ENCODE measurements around the gene TEX48. TPM values are rescaled to one million over a fixed set of nuclear protein-coding genes. Genes with fewer than 3 reads are reported as not detected.

Gene TEX48
- total RNA-seq, 1 experiment from 2014 or later: not detected

DNA sequence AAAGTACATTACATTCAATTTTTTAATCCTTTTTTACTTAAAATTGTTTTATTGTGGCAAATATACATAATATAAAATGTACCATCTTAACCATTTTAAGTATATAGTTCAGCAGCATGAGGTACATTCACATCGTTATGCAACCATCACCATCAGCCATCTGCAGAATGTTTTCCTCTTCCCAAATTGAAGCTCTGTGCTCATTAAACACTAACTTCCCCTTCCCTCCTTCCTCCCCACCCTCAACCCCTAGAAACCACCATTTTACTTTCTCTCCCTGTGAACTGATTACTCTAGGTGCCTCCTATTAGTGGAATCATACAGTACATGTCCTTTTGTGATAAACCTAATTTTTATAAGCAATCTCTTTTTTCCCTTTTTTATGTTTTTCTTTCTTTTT, 40.0 kb downstream of the TEX48 start:
- Mint-ChIP-seq H3K27ac (ENCODE audit: unreplicated experiment) (no peak overlapping the region), H3K36me3 (ENCODE audit: insufficient read depth, unreplicated experiment) (no peaks in the 10 kb centered on the region), H3K27me3 (ENCODE audit: unreplicated experiment) (no peaks in the 10 kb centered on the region), H3K4me3 (ENCODE audit: low read depth, unreplicated experiment) (no peak overlapping the region), H3K4me1 (ENCODE audit: low read depth, unreplicated experiment) (no peaks in the 10 kb centered on the region), H3K9me3 (ENCODE audit: low read depth, unreplicated experiment) (no peaks in the 10 kb centered on the region)
- CTCF ChIA-PET: no interaction called here
- no peak for TF ChIP-seq CTCF (IDR thresholded peaks at IDR 0.05; ENCODE audit: unreplicated experiment)
- no peak for DNase-seq
- BruUV-seq (replicated peaks): no TSS peak
- intact Hi-C loops (cut with micrococcal nuclease; ENCODE audit: unreplicated experiment): no loop called here

DNA sequence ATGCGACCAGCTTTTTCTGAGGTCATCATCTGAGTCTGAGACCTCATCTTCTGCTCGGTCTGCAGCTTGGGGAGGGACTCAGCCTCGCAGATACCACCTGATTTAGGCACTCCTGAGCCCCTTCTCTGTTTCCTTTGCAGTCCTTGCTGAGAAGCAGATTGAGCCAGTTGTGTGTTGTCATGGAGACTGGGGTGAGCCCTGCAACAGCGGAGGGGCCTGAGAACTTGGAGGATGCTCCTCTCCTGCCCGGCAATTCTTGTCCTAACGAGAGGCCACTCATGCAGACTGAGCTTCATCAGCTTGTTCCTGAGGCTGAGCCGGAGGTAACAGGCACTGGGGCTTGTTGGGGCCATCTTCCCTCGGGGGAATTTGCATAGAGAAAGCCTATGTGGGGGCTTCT, 43.6 kb downstream of the TEX48 start:
- no peak overlapping the region for H3K27ac Mint-ChIP-seq (ENCODE audit: unreplicated experiment)
- no peak for DNase-seq
- no peaks in the 10 kb centered on the region for H3K4me1 Mint-ChIP-seq (ENCODE audit: low read depth, unreplicated experiment)
- no peak overlapping the region for H3K4me3 Mint-ChIP-seq (ENCODE audit: low read depth, unreplicated experiment)
- CTCF ChIA-PET: no interaction called here
- no TSS peak for BruUV-seq (replicated peaks)
- intact Hi-C loops (cut with micrococcal nuclease; ENCODE audit: unreplicated experiment): no loop called here
- H3K27me3 Mint-ChIP-seq (ENCODE audit: unreplicated experiment): no peaks in the 10 kb centered on the region
- no peaks in the 10 kb centered on the region for H3K9me3 Mint-ChIP-seq (ENCODE audit: low read depth, unreplicated experiment)
- no peaks in the 10 kb centered on the region for H3K36me3 Mint-ChIP-seq (ENCODE audit: insufficient read depth, unreplicated experiment)
- no peak for TF ChIP-seq CTCF (IDR thresholded peaks at IDR 0.05; ENCODE audit: unreplicated experiment)

DNA sequence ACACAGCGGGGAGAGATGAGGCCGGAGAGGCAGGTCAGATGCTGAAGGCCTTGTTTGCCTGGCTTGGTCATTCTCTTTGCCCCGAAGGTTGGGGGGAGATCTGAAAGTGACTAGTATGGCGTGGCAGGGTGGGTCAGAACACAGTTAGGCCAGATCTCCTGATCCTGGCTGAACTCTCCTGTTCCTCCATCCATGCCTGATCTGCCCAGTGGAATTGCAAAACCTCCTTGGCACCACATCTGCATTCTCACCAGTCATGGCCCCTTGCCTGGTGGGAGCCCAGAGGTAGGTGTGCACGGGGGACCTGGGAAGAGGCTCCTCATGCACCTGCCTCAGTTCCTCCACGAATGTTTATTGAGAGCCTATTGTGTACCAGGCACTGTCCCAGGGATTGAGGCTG, 47.6 kb downstream of the TEX48 start:
- TF ChIP-seq CTCF (IDR thresholded peaks at IDR 0.05; ENCODE audit: unreplicated experiment): no peak
- H3K27me3 Mint-ChIP-seq (ENCODE audit: unreplicated experiment): no peaks in the 10 kb centered on the region
- no peak for DNase-seq
- H3K27ac Mint-ChIP-seq (ENCODE audit: unreplicated experiment): no peak overlapping the region
- intact Hi-C loops (cut with micrococcal nuclease; ENCODE audit: unreplicated experiment): no loop called here
- H3K36me3 Mint-ChIP-seq (ENCODE audit: insufficient read depth, unreplicated experiment): no peaks in the 10 kb centered on the region
- no peaks in the 10 kb centered on the region for H3K9me3 Mint-ChIP-seq (ENCODE audit: low read depth, unreplicated experiment)
- CTCF ChIA-PET: no interaction called here
- H3K4me1 Mint-ChIP-seq (ENCODE audit: low read depth, unreplicated experiment): no peaks in the 10 kb centered on the region
- no TSS peak for BruUV-seq (replicated peaks)
- H3K4me3 Mint-ChIP-seq (ENCODE audit: low read depth, unreplicated experiment): no peak overlapping the region

- BruUV-seq (replicated peaks): no TSS peak
- no peaks in the 10 kb centered on the region for H3K27me3 Mint-ChIP-seq (ENCODE audit: unreplicated experiment)
Observed at GRCh38 chr9:114633438-114634089, 48.4 kb downstream of the TEX48 start.

More at GRCh38 chr9:114633438-114634089, 48.4 kb downstream of the TEX48 start:
- H3K9me3 Mint-ChIP-seq (ENCODE audit: low read depth, unreplicated experiment): no peaks in the 10 kb centered on the region
- no peaks in the 10 kb centered on the region for H3K36me3 Mint-ChIP-seq (ENCODE audit: insufficient read depth, unreplicated experiment)
- H3K4me3 Mint-ChIP-seq (ENCODE audit: low read depth, unreplicated experiment): no peak overlapping the region
- H3K4me1 Mint-ChIP-seq (ENCODE audit: low read depth, unreplicated experiment): no peaks in the 10 kb centered on the region
- no peak for TF ChIP-seq CTCF (IDR thresholded peaks at IDR 0.05; ENCODE audit: unreplicated experiment)
- CTCF ChIA-PET: no interaction called here
- no peak for DNase-seq
- intact Hi-C loops (cut with micrococcal nuclease; ENCODE audit: unreplicated experiment): no loop called here
- H3K27ac Mint-ChIP-seq (ENCODE audit: unreplicated experiment): no peak overlapping the region

Data from Calu3 (cell line).